SK-N-MC (cell line): Measurements from ENCODE around the gene PXMP2.

Experiments
- FOXP2 ChIP-seq: optimal IDR thresholded peaks from 2 replicates; pipeline ENCODE3; 2011; ENCODE audit warnings: mild to moderate bottlenecking, moderate library complexity; ENCODE audit not compliant: insufficient read depth; ENCODE audit errors: extremely low read length, control extremely low read depth
- POLR2AphosphoS5 ChIP-seq: IDR thresholded peaks from 2 replicates; pipeline ENCODE4 v1.6.1; 2012; ENCODE audit warnings: mild to moderate bottlenecking, low read depth, low read length, borderline replicate concordance

DNA sequence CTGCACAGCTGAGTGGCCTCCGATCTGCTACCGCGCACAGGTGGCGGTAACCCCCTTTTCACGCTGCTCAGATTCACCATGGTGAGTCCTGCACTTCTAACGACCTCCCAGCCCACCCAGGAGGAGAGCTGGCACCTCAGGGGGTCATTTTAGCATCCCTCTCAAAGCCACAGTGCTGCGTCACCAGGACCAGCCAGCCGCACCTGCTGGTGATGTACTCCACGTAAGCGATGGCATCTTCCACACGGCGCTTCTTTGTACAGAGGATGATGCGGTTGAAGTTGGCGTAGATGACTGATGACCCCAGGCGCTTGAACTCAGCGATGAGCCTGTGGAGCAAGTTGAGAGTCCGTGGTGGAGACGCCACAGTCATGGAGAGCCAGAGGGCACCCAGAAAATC lies 49.6 kb upstream of the PXMP2 start:
- no peak for TF ChIP-seq POLR2AphosphoS5
- no peak for TF ChIP-seq FOXP2
